Posterior cingulate gyrus (tissue), 11 donors: ENCODE measurements around the gene NTRK2.
A peak's percentile ranks its signal among the peaks of the same experiment; 100 is the strongest.

Source experiments
- DNase-seq, 10 donors: peaks; one replicate each; pipeline versions ENCODE4 v3.0.0 to v3.0.0-alpha.2; 2020 to 2021; ENCODE audit warnings: mixed read lengths in 3 of 10
- intact Hi-C: fragments of 100-400 bp; cut with DNase I; formaldehyde crosslinking; loops from one replicate; pipeline ENCODE4 v1.15.1; 2023

NTRK2 gene

GRCh38 chr9:84677080-84677479, 7.6 kb downstream of the NTRK2 start:
- intact Hi-C loops = loop anchor here (10.0 kb wide), 1 partner anchor 368 kb away; no protein-coding TSS in a partner anchor
- peak in 1 of 10 donors; percentile 14 for DNase-seq

- intact Hi-C loops = loop anchor here (10.0 kb wide), 1 partner anchor 365 kb away; no protein-coding TSS in a partner anchor
- no peak for DNase-seq
These were observed 10.0 kb downstream of the NTRK2 start for GRCh38 chr9:84679571-84679970.

GRCh38 chr9:84681516-84682285, 12.2 kb downstream of the NTRK2 start:
- intact Hi-C loops = no loop called here
- no peak for DNase-seq

GRCh38 chr9:84686068-84686467, 16.5 kb downstream of the NTRK2 start:
- intact Hi-C loops = no loop called here
- DNase-seq = no peak

- intact Hi-C loops = no loop called here
- DNase-seq = no peak
These were observed 19.4 kb downstream of the NTRK2 start for GRCh38 chr9:84688956-84689355.

GRCh38 chr9:84691634-84692033, 22.1 kb downstream of the NTRK2 start:
- DNase-seq = peak in 2 of 10 donors; percentile 39 to 64

GRCh38 chr9:84694248-84694647, 24.7 kb downstream of the NTRK2 start:
- no peak for DNase-seq
- intact Hi-C loops = no loop called here

More at GRCh38 chr9:84691634-84692033, 22.1 kb downstream of the NTRK2 start:
- intact Hi-C loops = no loop called here

GRCh38 chr9:84697042-84697441, 27.5 kb downstream of the NTRK2 start:
- intact Hi-C loops = loop anchor here (1.0 kb wide), 1 partner anchor 257 kb away; no protein-coding TSS in a partner anchor
- DNase-seq = peak in 2 of 10 donors; percentile 60 to 74

GRCh38 chr9:84697509-84698114, 28.1 kb downstream of the NTRK2 start:
- intact Hi-C loops = loop anchor here (1.0 kb wide), 1 partner anchor 257 kb away; no protein-coding TSS in a partner anchor
- DNase-seq = peak; percentile 28 to 95 (median 70)

GRCh38 chr9:84698323-84698722, 28.8 kb downstream of the NTRK2 start:
- DNase-seq = no peak
- intact Hi-C loops = no loop called here

GRCh38 chr9:84699984-84700383, 30.5 kb downstream of the NTRK2 start:
- intact Hi-C loops = no loop called here

GRCh38 chr9:84701801-84702200, 32.3 kb downstream of the NTRK2 start:
- DNase-seq = no peak
- intact Hi-C loops = no loop called here

More at GRCh38 chr9:84699984-84700383, 30.5 kb downstream of the NTRK2 start:
- DNase-seq = peak in 1 of 10 donors; percentile 64

GRCh38 chr9:84702471-84702870, 32.9 kb downstream of the NTRK2 start:
- intact Hi-C loops = no loop called here
- DNase-seq = no peak

GRCh38 chr9:84703793-84704192, 34.3 kb downstream of the NTRK2 start:
- intact Hi-C loops = no loop called here
- DNase-seq = no peak

GRCh38 chr9:84705128-84705527, 35.6 kb downstream of the NTRK2 start:
- intact Hi-C loops = no loop called here
- DNase-seq = peak in 1 of 10 donors; percentile 46

- no peak for DNase-seq
- intact Hi-C loops = no loop called here
These were observed 38.9 kb downstream of the NTRK2 start for GRCh38 chr9:84708400-84708799.

GRCh38 chr9:84709056-84709455, 39.5 kb downstream of the NTRK2 start:
- intact Hi-C loops = no loop called here
- no peak for DNase-seq

GRCh38 chr9:84710701-84711397, 41.3 kb downstream of the NTRK2 start:
- intact Hi-C loops = no loop called here
- DNase-seq = no peak

GRCh38 chr9:84711398-84711777, 41.9 kb downstream of the NTRK2 start:
- intact Hi-C loops = no loop called here
- DNase-seq = no peak

- peak in 8 of 10 donors; percentile 33 to 86 (median 56) for DNase-seq
- intact Hi-C loops = no loop called here
These were observed 42.4 kb downstream of the NTRK2 start for GRCh38 chr9:84711936-84712335.

GRCh38 chr9:84716217-84716616, 46.7 kb downstream of the NTRK2 start:
- no peak for DNase-seq
- intact Hi-C loops = no loop called here
